HCT116 (cell line): ENCODE results near the gene ACOX3. TPM values are rescaled to one million over a fixed set of nuclear protein-coding genes. Genes with fewer than 3 reads are reported as not detected.

Experiments
- ATAC-seq: fragments of 200-7000 bp; cut with Tn5 transposase; 2 replicates; pipeline ENCODE4 v1.9.1; 2020; ENCODE audit warnings: mild to moderate bottlenecking, moderate library complexity
- BruUV-seq: library from RNA; stranded (reverse); fragments of 400-500 nt; replicated peaks from 2 replicates; lab custom pipeline; 2021; lab: Mats Ljungman, UMichigan
- CTCF ChIA-PET: fragments of 300-600 bp; sonication (Branson Sonifier 250); formaldehyde crosslinking; loops from one replicate; lab custom pipeline; 2021; ENCODE audit warnings: antibody characterized with exemption; lab: Charles Lee
- POLR2A ChIA-PET: fragments of 300-600, 350-600 bp; sonication (Branson Sonifier 250); formaldehyde crosslinking; loops from one replicate; lab custom pipeline; 2021; ENCODE audit warnings: antibody characterized with exemption; lab: Charles Lee
- RAD21 ChIA-PET, 2 experiments: fragments of 300-600 bp; sonication (Branson Sonifier 250); formaldehyde crosslinking; loops; one replicate each; lab custom pipeline; 2023; ENCODE audit warnings: low total read pairs in 2 of 2; ENCODE audit not compliant: uncharacterized antibody in 2 of 2, unreplicated experiment in 2 of 2, low non-redundant PET in 1 of 2; lab: Charles Lee
- DNase-seq: peaks from one replicate; pipeline ENCODE4 v3.0.0-alpha.2; 2010; ENCODE audit warnings: low read depth, low spot score
- H2AFZ ChIP-seq: fragments of 200-600 bp; shearing (Covaris generic), sonication (generic); 2 replicates; pipeline ENCODE4 v1.6.1; 2017; ENCODE audit warnings: low read depth, mixed run types, mixed read lengths, antibody characterized with exemption, low read length; ENCODE audit not compliant: poor library complexity, severe bottlenecking
- H3K27ac ChIP-seq: 2 replicates; pipeline ENCODE4 v1.5.1; 2012; ENCODE audit warnings: low read depth, low read length
- H3K27me3 ChIP-seq: fragments of 200-600 bp; sonication (generic); 2 replicates; pipeline ENCODE4 v1.6.1; 2016; ENCODE audit warnings: mixed run types, low read length, mixed read lengths; ENCODE audit not compliant: insufficient read depth
- H3K36me3 ChIP-seq, 2 experiments: fragments of 200-500 bp in 1 of 2; fragments of 200-600 bp in 1 of 2; sonication (Bioruptor generic) in 1 of 2; sonication (generic) in 1 of 2; 2 replicates each; pipeline versions ENCODE4 v1.5.1 to v1.6.1; 2014 to 2016; ENCODE audit warnings: low read length in 2 of 2, inconsistent platforms in 1 of 2, mixed read lengths in 1 of 2, mixed run types in 1 of 2; ENCODE audit not compliant: insufficient read depth in 2 of 2, control insufficient read depth in 1 of 2
- H3K4me1 ChIP-seq, 2 experiments: fragments of 200-600 bp in 1 of 2; sonication (generic) in 1 of 2; 2 replicates each; pipeline versions ENCODE4 v1.5.1 to v1.6.1; 2012 to 2017; ENCODE audit warnings: low read length in 2 of 2, inconsistent platforms in 1 of 2, mild to moderate bottlenecking in 1 of 2, mixed read lengths in 1 of 2, mixed run types in 1 of 2, moderate library complexity in 1 of 2; ENCODE audit not compliant: insufficient read depth in 2 of 2, control insufficient read depth in 1 of 2
- H3K4me2 ChIP-seq: fragments of 200-600 bp; sonication (generic); 2 replicates; pipeline ENCODE4 v1.6.1; 2017; ENCODE audit warnings: mixed run types, low read length, mixed read lengths
- H3K4me3 ChIP-seq, 2 experiments: fragments of 200-600 bp in 1 of 2; sonication (generic) in 1 of 2; replicated peaks in 1 of 2; 2 replicates each; pipeline ENCODE4 v1.5.1; 2011 to 2016; ENCODE audit warnings: low read length in 2 of 2, control low read depth in 1 of 2, low read depth in 1 of 2, mild to moderate bottlenecking in 1 of 2, mixed read lengths in 1 of 2, mixed run types in 1 of 2
- H3K79me2 ChIP-seq: fragments of 200-600 bp; sonication (generic); 2 replicates; pipeline ENCODE4 v1.6.1; 2017; ENCODE audit warnings: mild to moderate bottlenecking, mixed run types, low read length, moderate library complexity, mixed read lengths; ENCODE audit not compliant: insufficient read depth
- H3K9ac ChIP-seq: fragments of 200-600 bp; sonication (generic); 2 replicates; pipeline ENCODE4 v1.6.1; 2016; ENCODE audit warnings: low read length, mixed read lengths
- H3K9me2 ChIP-seq: fragments of 200-600 bp; sonication (generic), shearing (Covaris generic); 2 replicates; pipeline ENCODE4 v1.6.1; 2017; ENCODE audit warnings: mixed run types, mild to moderate bottlenecking, moderate library complexity; ENCODE audit not compliant: insufficient read depth
- H3K9me3 ChIP-seq, 2 experiments: fragments of 200-500 bp in 1 of 2; fragments of 200-600 bp in 1 of 2; sonication (Bioruptor generic) in 1 of 2; sonication (generic) in 1 of 2; 2 replicates each; pipeline ENCODE4 v1.6.1; 2014 to 2017; ENCODE audit warnings: low read length in 2 of 2, mixed read lengths in 2 of 2, inconsistent platforms in 1 of 2, low read depth in 1 of 2, mild to moderate bottlenecking in 1 of 2, mixed run types in 1 of 2, moderate library complexity in 1 of 2; ENCODE audit not compliant: control insufficient read depth in 1 of 2, insufficient read depth in 1 of 2
- H4K20me1 ChIP-seq: fragments of 200-600 bp; sonication (generic), shearing (Covaris generic); 2 replicates; pipeline ENCODE4 v1.6.1; 2017; ENCODE audit warnings: mixed run types, mild to moderate bottlenecking, moderate library complexity; ENCODE audit not compliant: insufficient read depth
- CEBPB ChIP-seq: IDR thresholded peaks from 2 replicates; pipeline ENCODE4 v1.6.1; 2012; ENCODE audit warnings: low read depth
- EGR1 ChIP-seq: IDR thresholded peaks from 2 replicates; pipeline ENCODE4 v1.6.1; 2012; ENCODE audit warnings: low read depth
- ELF1 ChIP-seq: IDR thresholded peaks from 2 replicates; pipeline ENCODE4 v1.6.1; 2012; ENCODE audit warnings: low read depth, borderline replicate concordance
- EZH2 ChIP-seq: fragments of 200-600 bp; sonication (generic); IDR thresholded peaks from 2 replicates; pipeline ENCODE4 v1.6.1; 2017; ENCODE audit warnings: antibody characterized with exemption, mixed run types
- EZH2phosphoT487 ChIP-seq: fragments of 200-600 bp; IDR thresholded peaks from 2 replicates; pipeline ENCODE4 v1.6.1; 2018; ENCODE audit warnings: antibody characterized with exemption, borderline replicate concordance
- FOSL1 ChIP-seq: IDR thresholded peaks from 2 replicates; pipeline ENCODE4 v1.6.1; 2012; ENCODE audit warnings: low read depth
- JUND ChIP-seq: IDR thresholded peaks from 2 replicates; pipeline ENCODE4 v1.6.1; 2012
- POLR2AphosphoS5 ChIP-seq: IDR thresholded peaks from 2 replicates; pipeline ENCODE4 v1.6.1; 2011; ENCODE audit warnings: mild to moderate bottlenecking, low read depth, low read length, moderate library complexity
- SP1 ChIP-seq: IDR thresholded peaks from 2 replicates; pipeline ENCODE4 v1.6.1; 2012; ENCODE audit warnings: low read depth
- SRF ChIP-seq: IDR thresholded peaks from 2 replicates; pipeline ENCODE4 v1.6.1; 2012; ENCODE audit warnings: low read depth
- TCF7L2 ChIP-seq: IDR thresholded peaks from 2 replicates; pipeline ENCODE4 v1.7.0; 2011; ENCODE audit warnings: borderline replicate concordance, inconsistent platforms; ENCODE audit not compliant: insufficient read depth, insufficient read length; ENCODE audit errors: extremely low read depth
- YY1 ChIP-seq: IDR thresholded peaks from 2 replicates; pipeline ENCODE4 v1.6.1; 2011; ENCODE audit warnings: low read length, low read depth, moderate library complexity, mild to moderate bottlenecking; ENCODE audit not compliant: insufficient replicate concordance; ENCODE audit errors: extremely low read depth
- intact Hi-C: fragments of 100-400 bp; cut with micrococcal nuclease; formaldehyde crosslinking; loops from 2 replicates; pipeline ENCODE4 v1.10.0; 2022
- total RNA-seq: library from RNA; stranded (reverse); gene quantifications from one replicate; pipeline ENCODE4 v1.2.1, GENCODE V29; 2021; ENCODE audit not compliant: unreplicated experiment
- TF ChIP-seq, protein P1 (sequence below): IDR thresholded peaks from 2 replicates; pipeline ENCODE4 v1.6.1; 2012
- TF ChIP-seq, protein P2 (sequence below), 3 experiments: fragments of 200-600 bp in 1 of 3; sonication (generic) in 1 of 3; IDR thresholded peaks in 2 of 3; conservative IDR thresholded peaks in 1 of 3; 2 replicates each; pipeline ENCODE4 v1.5.1; 2012 to 2017; ENCODE audit warnings: low read depth in 2 of 3, low read length in 2 of 3, antibody characterized with exemption in 1 of 3, borderline replicate concordance in 1 of 3, control low read depth in 1 of 3, mild to moderate bottlenecking in 1 of 3, mixed read lengths in 1 of 3, mixed run types in 1 of 3, moderate library complexity in 1 of 3; ENCODE audit not compliant: insufficient read depth in 1 of 3
- TF ChIP-seq, protein P3 (sequence below): IDR thresholded peaks from 2 replicates; pipeline ENCODE4 v1.6.1; 2012

Gene ACOX3
- total RNA-seq, 1 experiment from 2014 or later = 16.9 TPM

DNA sequence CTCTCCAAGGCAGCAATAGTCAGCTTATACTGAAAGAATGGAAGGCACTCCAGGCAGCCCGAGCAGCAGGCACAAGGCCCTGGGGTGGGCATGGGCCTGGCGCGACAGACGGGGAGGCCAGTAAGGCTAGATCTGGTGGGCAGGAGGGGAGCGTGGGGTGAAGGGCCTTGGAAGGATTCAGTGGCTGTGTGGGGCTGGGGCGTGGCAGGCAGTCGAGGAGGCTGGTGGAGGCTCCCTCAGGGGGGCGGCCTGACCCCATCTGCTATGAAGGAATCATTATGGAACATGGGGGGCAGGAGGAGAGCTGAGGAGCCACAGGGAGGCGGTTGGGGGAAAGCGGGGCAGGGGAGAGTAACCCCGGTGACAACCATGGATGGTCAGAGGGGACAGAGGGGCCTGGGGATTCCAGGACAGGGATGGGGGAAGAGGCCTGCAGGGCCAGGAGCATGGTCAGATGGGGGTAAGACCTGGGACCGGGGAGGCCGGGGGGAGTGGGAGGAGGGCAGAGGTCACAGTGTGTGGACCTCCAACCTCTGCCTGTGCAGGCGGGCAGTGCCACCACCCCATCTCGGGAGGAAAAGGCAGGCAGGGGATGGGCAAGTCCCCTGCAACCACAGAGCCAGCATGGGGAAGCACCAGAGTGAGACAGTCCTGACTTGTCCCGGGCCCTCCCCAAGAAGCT lies 70.3 kb downstream of the ACOX3 start:
- ChIA-PET CTCF (no interaction called here), RAD21 (no interaction called here)

GRCh38 chr4:8369426-8370105 lies 71.0 kb downstream of the ACOX3 start:
- intact Hi-C loops = no loop called here
- Histone ChIP-seq H3K9me3 (no peaks in the 10 kb centered on the region), H3K4me1 (no peaks in the 10 kb centered on the region), H3K4me2 (no peak overlapping the region), H3K9me2 (no peaks in the 10 kb centered on the region), H3K36me3 (no peaks in the 10 kb centered on the region), H3K27ac (no peak overlapping the region), H3K27me3 (no peaks in the 10 kb centered on the region), H4K20me1 (no peaks in the 10 kb centered on the region), H3K4me3 (no peak overlapping the region), H3K79me2 (no peaks in the 10 kb centered on the region), H3K9ac (no peak overlapping the region), H2AFZ (no peak overlapping the region)
- DNase-seq = no peak
- ChIA-PET RAD21 (no interaction called here), POLR2A (no interaction called here), CTCF (no interaction called here)
- ATAC-seq = no peak
- no TSS peak for BruUV-seq
- TF ChIP-seq CEBPB (no peak), POLR2AphosphoS5 (no peak), JUND (no peak), EGR1 (no peak), EZH2 (no peak), TCF7L2 (no peak), YY1 (no peak), FOSL1 (no peak), EZH2phosphoT487 (no peak), SRF (no peak), ELF1 (no peak), SP1 (no peak)
- TF ChIP-seq, protein P1, sequence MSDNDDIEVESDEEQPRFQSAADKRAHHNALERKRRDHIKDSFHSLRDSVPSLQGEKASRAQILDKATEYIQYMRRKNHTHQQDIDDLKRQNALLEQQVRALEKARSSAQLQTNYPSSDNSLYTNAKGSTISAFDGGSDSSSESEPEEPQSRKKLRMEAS = no peak
- TF ChIP-seq, protein P2, sequence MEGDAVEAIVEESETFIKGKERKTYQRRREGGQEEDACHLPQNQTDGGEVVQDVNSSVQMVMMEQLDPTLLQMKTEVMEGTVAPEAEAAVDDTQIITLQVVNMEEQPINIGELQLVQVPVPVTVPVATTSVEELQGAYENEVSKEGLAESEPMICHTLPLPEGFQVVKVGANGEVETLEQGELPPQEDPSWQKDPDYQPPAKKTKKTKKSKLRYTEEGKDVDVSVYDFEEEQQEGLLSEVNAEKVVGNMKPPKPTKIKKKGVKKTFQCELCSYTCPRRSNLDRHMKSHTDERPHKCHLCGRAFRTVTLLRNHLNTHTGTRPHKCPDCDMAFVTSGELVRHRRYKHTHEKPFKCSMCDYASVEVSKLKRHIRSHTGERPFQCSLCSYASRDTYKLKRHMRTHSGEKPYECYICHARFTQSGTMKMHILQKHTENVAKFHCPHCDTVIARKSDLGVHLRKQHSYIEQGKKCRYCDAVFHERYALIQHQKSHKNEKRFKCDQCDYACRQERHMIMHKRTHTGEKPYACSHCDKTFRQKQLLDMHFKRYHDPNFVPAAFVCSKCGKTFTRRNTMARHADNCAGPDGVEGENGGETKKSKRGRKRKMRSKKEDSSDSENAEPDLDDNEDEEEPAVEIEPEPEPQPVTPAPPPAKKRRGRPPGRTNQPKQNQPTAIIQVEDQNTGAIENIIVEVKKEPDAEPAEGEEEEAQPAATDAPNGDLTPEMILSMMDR (IDR thresholded peaks at IDR 0.05 in 2 of 3, conservative IDR thresholded peaks at IDR 0.05 in 1 of 3; ENCODE audit: borderline replicate concordance in 1 of 3, insufficient read depth in 1 of 3, low read depth in 2 of 3, low read length in 2 of 3) = no peak

More for the DNA sequence above, 70.3 kb downstream of the ACOX3 start:
- H2AFZ ChIP-seq = no peak overlapping the region
- H3K79me2 ChIP-seq = no peaks in the 10 kb centered on the region
- no peak overlapping the region for H3K4me2 ChIP-seq
- no peaks in the 10 kb centered on the region for H3K27me3 ChIP-seq
- H4K20me1 ChIP-seq = no peaks in the 10 kb centered on the region
- ATAC-seq = no peak
- no peaks in the 10 kb centered on the region for H3K9me3 ChIP-seq
- POLR2A ChIA-PET = no interaction called here
- TF ChIP-seq SRF = no peak
- no peak for TF ChIP-seq SP1
- no peak for TF ChIP-seq EZH2
- no peak for TF ChIP-seq EGR1
- TF ChIP-seq, protein P3, sequence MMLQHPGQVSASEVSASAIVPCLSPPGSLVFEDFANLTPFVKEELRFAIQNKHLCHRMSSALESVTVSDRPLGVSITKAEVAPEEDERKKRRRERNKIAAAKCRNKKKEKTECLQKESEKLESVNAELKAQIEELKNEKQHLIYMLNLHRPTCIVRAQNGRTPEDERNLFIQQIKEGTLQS = no peak
- no peak overlapping the region for H3K27ac ChIP-seq
- H3K9ac ChIP-seq = no peak overlapping the region
- DNase-seq = no peak
- BruUV-seq = no TSS peak
- H3K9me2 ChIP-seq = no peaks in the 10 kb centered on the region
- no peaks in the 10 kb centered on the region for H3K36me3 ChIP-seq
- intact Hi-C loops = no loop called here
- H3K4me3 ChIP-seq = no peak overlapping the region
- no peaks in the 10 kb centered on the region for H3K4me1 ChIP-seq
